Heart right ventricle (tissue), 16 donors: Measurements from ENCODE around the gene CHMP4A. TPM values are rescaled to one million over a fixed set of nuclear protein-coding genes. Genes with fewer than 3 reads are reported as not detected.

Experiments
- ATAC-seq, 8 donors: fragments of 200-7000 bp; cut with Tn5 transposase; one replicate each; pipeline ENCODE4 v1.9.1; 2020; ENCODE audit warnings: mild to moderate bottlenecking in 8 of 8, moderate library complexity in 8 of 8, moderate number of reproducible peaks in 1 of 8
- DNase-seq, 2 donors: peaks; one replicate each; pipeline ENCODE4 v3.0.0-alpha.2; 2020
- H3K27ac ChIP-seq, 10 donors: fragments of 200-600 bp; sonication (generic) in 2 of 10; one replicate each; pipeline versions ENCODE4 v1.5.0 to v1.8.0; 2020 to 2022; ENCODE audit warnings: mild to moderate bottlenecking in 3 of 10
- H3K27me3 ChIP-seq, 7 donors: fragments of 200-600 bp; one replicate each; pipeline ENCODE4 v1.8.0; 2021 to 2022; ENCODE audit warnings: mild to moderate bottlenecking in 2 of 7
- H3K36me3 ChIP-seq, 9 donors: fragments of 200-600 bp; sonication (generic) in 1 of 9; one replicate each; pipeline versions ENCODE4 v1.5.0 to v1.8.0; 2020 to 2022; ENCODE audit warnings: mild to moderate bottlenecking in 2 of 9
- H3K4me1 ChIP-seq, 9 donors: fragments of 200-600 bp; sonication (generic) in 1 of 9; one replicate each; pipeline versions ENCODE4 v1.5.0 to v1.8.0; 2020 to 2022; ENCODE audit warnings: mild to moderate bottlenecking in 4 of 9
- H3K4me3 ChIP-seq, 10 donors: fragments of 200-600 bp; sonication (generic) in 2 of 10; one replicate each; pipeline versions ENCODE4 v1.5.0 to v1.8.0; 2020 to 2022; ENCODE audit warnings: mild to moderate bottlenecking in 7 of 10, moderate library complexity in 2 of 10
- H3K9me3 ChIP-seq, 11 donors: fragments of 200-600 bp in 10 of 11; sonication (generic) in 2 of 11; one replicate each; pipeline versions ENCODE4 v1.5.0 to v1.8.0; 2013 to 2022; ENCODE audit warnings: mild to moderate bottlenecking in 2 of 11, control low read depth in 1 of 11, moderate library complexity in 1 of 11
- CTCF ChIP-seq, 9 donors: fragments of 200-600 bp; sonication (generic) in 2 of 9; IDR thresholded peaks; one replicate each; pipeline versions ENCODE4 v1.5.0 to v1.8.0; 2021 to 2022; ENCODE audit warnings: antibody characterized with exemption in 9 of 9, mild to moderate bottlenecking in 5 of 9, moderate library complexity in 1 of 9
- WGBS, 2 donors: extraction: QIAGEN DNeasy Blood & Tissue Kit; methylation state at CpG; one replicate each; pipeline ENCODE4 v1.1.7; 2013; ENCODE audit warnings: inconsistent platforms in 1 of 2; 5-methylcytosine and 5-hydroxymethylcytosine counted together
- intact Hi-C, 10 donors: fragments of 100-400 bp; cut with DNase I; formaldehyde crosslinking; loops; one replicate each; pipeline versions ENCODE4 v1.11.1 to v1.14.2; 2022
- polyA plus RNA-seq, 2 donors: library from polyadenylated mRNA; stranded (reverse); fragments of 200-250 nt; gene quantifications; one replicate each; pipeline ENCODE4 v1.2.3, GENCODE V29; 2013
- total RNA-seq, 10 donors: library from RNA; stranded (reverse); fragmentation: NEBNext Ultra II Directional in 3 of 10; extraction: Animal tissue kit (Norgen Biotek cat#: 25700) in 3 of 10; gene quantifications; one replicate each; pipeline versions ENCODE4 v1.2.1 to v1.2.4, GENCODE V29; 2021 to 2023
- donor health status: Arrhythmogenic right ventricular cardiomyopathy.
- donor health status: ischemic (EF 13 %, LVEDD 7.1; RV severe dilation, severe dysfunction).
- donor health status: healthy with polysubstance abuse.
- donor health status: DM: no; HTN: yes; CAD: no.
- donor health status: DM: no; HTN: no; CAD: no.
- donor health status: ischemic (EF 25% LVEDD 6.9; RV normal size, moderate dysfunction).
- donor health status: ischemic (EF 25% LVEDD 5.7; RV mildly dilated, moderate dysfunction).
- donor health status: healthy.
- donor health status: DM: yes; HTN: yes; CAD: no.
- donor health status: Ischemic cardiomyopathy.
- donor health status: ischemic (EF 35%, LVEDD 5.7; RV mildly dilated, moderate dysfunction).
- donor health status: nonischemic (EF 11% LVEDD 7.7; RV severe dilation, severe dysfunction).
- donor health status: DM: yes; HTN: yes; CAD: no.
- donor health status: PGD.
- donor health status: ischemic (EF 29% LVEDD 5.4; RV normal size, mild dysfunction).
- donor health status: nonischemic (EF 23%, LVEDD 6.1; RV moderate dilation, normal function).

The CHMP4A gene
- total and polyA plus RNA-seq, 12 donors: 23.4 to 80.8 (median 30.3) TPM

- Histone ChIP-seq H3K9me3 (no peaks in the 10 kb centered on the region), H3K36me3 (peaks cover 0 to 14% (median 0%) of the 10 kb centered on the region in 9 donors), H3K27ac (no peak overlapping the region), H3K4me1 (no peaks in the 10 kb centered on the region), H3K4me3 (no peak overlapping the region), H3K27me3 (no peaks in the 10 kb centered on the region)
- no peak for DNase-seq
- WGBS, 2 donors: 77 to 81% methylated on average over 9 of the region's 9 CpGs
- ATAC-seq: no peak
- intact Hi-C loops: no loop called here
- TF ChIP-seq CTCF (IDR thresholded peaks at IDR 0.05): no peak
These were observed 44.8 kb upstream of the CHMP4A start for GRCh38 chr14:24258119-24258518.

- Histone ChIP-seq H3K9me3 (no peaks in the 10 kb centered on the region), H3K27me3 (no peaks in the 10 kb centered on the region), H3K4me1 (no peaks in the 10 kb centered on the region), H3K36me3 (peaks cover 0 to 18% (median 0%) of the 10 kb centered on the region in 9 donors), H3K27ac (no peak overlapping the region), H3K4me3 (no peak overlapping the region)
- intact Hi-C loops: no loop called here
- ATAC-seq (no peak), DNase-seq (no peak)
- WGBS, 2 donors: 64 to 69% methylated on average over 4 of the region's 4 CpGs
- no peak for TF ChIP-seq CTCF (IDR thresholded peaks at IDR 0.05)
These were observed 43.7 kb upstream of the CHMP4A start for GRCh38 chr14:24256960-24257359.

- H3K36me3 ChIP-seq: peaks cover 0 to 18% (median 0%) of the 10 kb centered on the region in 9 donors
- WGBS, 2 donors: 91 to 94% methylated on average over 12 of the region's 12 CpGs
- DNase-seq: no peak
- no peak overlapping the region for H3K27ac ChIP-seq
- intact Hi-C loops: no loop called here
- H3K9me3 ChIP-seq: no peaks in the 10 kb centered on the region
- H3K27me3 ChIP-seq: no peaks in the 10 kb centered on the region
- no peak for ATAC-seq
- no peak for TF ChIP-seq CTCF (IDR thresholded peaks at IDR 0.05)
- H3K4me1 ChIP-seq: peaks cover 0 to 4% (median 0%) of the 10 kb centered on the region in 9 donors
- H3K4me3 ChIP-seq: no peak overlapping the region
These were observed 42.8 kb upstream of the CHMP4A start for GRCh38 chr14:24255931-24256711.

GRCh38 chr14:24255438-24255837 lies 42.1 kb upstream of the CHMP4A start:
- H3K27me3 ChIP-seq: no peaks in the 10 kb centered on the region
- intact Hi-C loops: no loop called here
- no peaks in the 10 kb centered on the region for H3K9me3 ChIP-seq
- H3K4me3 ChIP-seq: no peak overlapping the region
- no peak for DNase-seq
- no peak for ATAC-seq
- 88 to 89% methylated on average over 8 of the region's 8 CpGs for WGBS, 2 donors
- peaks cover 0 to 9% (median 0%) of the 10 kb centered on the region in 9 donors for H3K4me1 ChIP-seq
- peaks cover 0 to 18% (median 0%) of the 10 kb centered on the region in 9 donors for H3K36me3 ChIP-seq
- no peak for TF ChIP-seq CTCF (IDR thresholded peaks at IDR 0.05)
- no peak overlapping the region for H3K27ac ChIP-seq
